K562 (cell line): ENCODE measurements around the gene VTN.

Source experiments
- CREM ChIP-seq: IDR thresholded peaks from 2 replicates; pipeline ENCODE4 v1.6.1; 2014; ENCODE audit warnings: antibody characterized with exemption, low read depth
- CTCF ChIP-seq, 3 experiments: IDR thresholded peaks in 2 of 3; conservative IDR thresholded peaks in 1 of 3; 2 replicates each; pipeline ENCODE4 v1.5.1; 2011 to 2012; ENCODE audit warnings: low read length in 3 of 3, mild to moderate bottlenecking in 3 of 3, control low read depth in 2 of 3, improper control_type of control experiment in 1 of 3, inconsistent platforms in 1 of 3, low read depth in 1 of 3, mixed read lengths in 1 of 3, moderate library complexity in 1 of 3; ENCODE audit not compliant: insufficient read depth in 2 of 3
- FOXM1 ChIP-seq, 2 experiments: fragments of 450-650 bp in 1 of 2; sonication (generic) in 1 of 2; formaldehyde crosslinking in 1 of 2; IDR thresholded peaks; 2 replicates each; pipeline versions ENCODE4 v1.6.1 to v1.9.0; 2017 to 2022; ENCODE audit warnings: low read depth in 2 of 2, mild to moderate bottlenecking in 2 of 2, missing genetic modification reagents in 1 of 2, moderate library complexity in 1 of 2
- MXD1 ChIP-seq: fragments of 250-450 bp; sonication (Bioruptor Pico); IDR thresholded peaks from 2 replicates; pipeline ENCODE4 v1.8.0; 2021; ENCODE audit warnings: borderline replicate concordance, mild to moderate bottlenecking, moderate library complexity; ENCODE audit not compliant: poor library complexity, severe bottlenecking
- MYC ChIP-seq, 2 experiments: fragments of 250-450 bp in 1 of 2; sonication (Bioruptor Pico) in 1 of 2; IDR thresholded peaks; 2 replicates each; pipeline versions ENCODE4 v1.5.1 to v1.6.1; 2012 to 2021; ENCODE audit warnings: low read depth in 2 of 2, borderline replicate concordance in 1 of 2, improper control_type of control experiment in 1 of 2, low read length in 1 of 2, mild to moderate bottlenecking in 1 of 2, moderate library complexity in 1 of 2
- NEUROD1 ChIP-seq: fragments of 150-350 bp; IDR thresholded peaks from 2 replicates; pipeline ENCODE4 v1.6.1; 2014; ENCODE audit warnings: borderline replicate concordance, low read length, low read depth; ENCODE audit not compliant: partially characterized antibody
- NFIC ChIP-seq: fragments of 450-650 bp; IDR thresholded peaks from 2 replicates; pipeline ENCODE4 v1.6.1; 2017; ENCODE audit warnings: mild to moderate bottlenecking, inconsistent platforms
- POLR2A ChIP-seq: fragments of 450-650 bp; conservative IDR thresholded peaks from 2 replicates; pipeline ENCODE4 v1.6.1; 2016
- TAF7 ChIP-seq: fragments of 450-650 bp; IDR thresholded peaks from 2 replicates; pipeline ENCODE4 v1.6.1; 2016; ENCODE audit warnings: missing genetic modification characterization, missing compliant biosample characterization
- ZBTB43 ChIP-seq: sonication (generic); formaldehyde crosslinking; IDR thresholded peaks from 2 replicates; pipeline ENCODE4 v1.8.0; 2023; ENCODE audit warnings: mild to moderate bottlenecking, missing genetic modification reagents
- ZFP91 ChIP-seq: sonication (generic); formaldehyde crosslinking; IDR thresholded peaks from 2 replicates; pipeline ENCODE4 v1.8.0; 2022; ENCODE audit warnings: mild to moderate bottlenecking, missing genetic modification reagents
- ZNF561 ChIP-seq: fragments of 450-650 bp; formaldehyde crosslinking; conservative IDR thresholded peaks from 2 replicates; pipeline ENCODE4 v1.4.0; 2020; ENCODE audit warnings: mild to moderate bottlenecking, moderate library complexity

GRCh38 chr17:28415886-28416285 lies 45.8 kb upstream of the VTN start:
- TF ChIP-seq ZNF561 (CRISPR knock-in tag) (no peak), NFIC (no peak), CREM (no peak), ZBTB43 (CRISPR knock-in tag) (no peak), CTCF (IDR thresholded peaks at IDR 0.05 in 2 of 3, conservative IDR thresholded peaks at IDR 0.05 in 1 of 3; ENCODE audit: insufficient read depth in 2 of 3, low read depth in 1 of 3, low read length in 3 of 3) (no peak), MXD1 (CRISPR knock-in tag) (no peak), POLR2A (no peak), ZFP91 (CRISPR knock-in tag) (no peak), TAF7 (no peak), NEUROD1 (no peak), FOXM1 (IDR thresholded peaks at IDR 0.05; ENCODE audit: low read depth) (no peak), FOXM1 (CRISPR knock-in tag; IDR thresholded peaks at IDR 0.05; ENCODE audit: low read depth) (no peak), MYC (IDR thresholded peaks at IDR 0.05; ENCODE audit: low read depth, low read length) (no peak), MYC (CRISPR knock-in tag; IDR thresholded peaks at IDR 0.05; ENCODE audit: borderline replicate concordance, low read depth) (no peak)
